GM20431 (cell line): Measurements from ENCODE around the gene CGNL1.

ENCODE experiments used
- in situ Hi-C: fragments of 300-500 bp; cut with MseI, MboI; formaldehyde crosslinking; loops from one replicate; pipeline ENCODE4 v1.15.0; 2020; ENCODE audit warnings: low sequenced_read_pairs; ENCODE audit not compliant: unreplicated experiment

The CGNL1 gene

GRCh38 chr15:57557267-57557666, 181.0 kb downstream of the CGNL1 start:
- in situ Hi-C loops = no loop called here

GRCh38 chr15:57557810-57558209, 181.5 kb downstream of the CGNL1 start:
- in situ Hi-C loops = no loop called here

- in situ Hi-C loops = no loop called here
Measured at GRCh38 chr15:57559875-57560274, 183.6 kb downstream of the CGNL1 start.

GRCh38 chr15:57561041-57561711, 184.9 kb downstream of the CGNL1 start:
- in situ Hi-C loops = no loop called here

- in situ Hi-C loops = no loop called here
Measured at GRCh38 chr15:57562196-57562769, 186.0 kb downstream of the CGNL1 start.

GRCh38 chr15:57563416-57563815, 187.1 kb downstream of the CGNL1 start:
- in situ Hi-C loops = no loop called here

- in situ Hi-C loops = no loop called here
Measured at GRCh38 chr15:57565311-57565710, 189.0 kb downstream of the CGNL1 start.

GRCh38 chr15:57566834-57567233, 190.5 kb downstream of the CGNL1 start:
- in situ Hi-C loops = no loop called here

- in situ Hi-C loops = no loop called here
Measured at GRCh38 chr15:57567891-57568290, 191.6 kb downstream of the CGNL1 start.

GRCh38 chr15:57568299-57568698, 192.0 kb downstream of the CGNL1 start:
- in situ Hi-C loops = no loop called here

- in situ Hi-C loops = no loop called here
Measured at GRCh38 chr15:57570340-57570739, 194.0 kb downstream of the CGNL1 start.

- in situ Hi-C loops = no loop called here
Measured at GRCh38 chr15:57570994-57571393, 194.7 kb downstream of the CGNL1 start.

GRCh38 chr15:57571725-57572124, 195.4 kb downstream of the CGNL1 start:
- in situ Hi-C loops = no loop called here

- in situ Hi-C loops = no loop called here
Measured at GRCh38 chr15:57572468-57572867, 196.2 kb downstream of the CGNL1 start.

GRCh38 chr15:57573151-57573550, 196.8 kb downstream of the CGNL1 start:
- in situ Hi-C loops = no loop called here

- in situ Hi-C loops = no loop called here
Measured at GRCh38 chr15:57575363-57575762, 199.1 kb downstream of the CGNL1 start.

GRCh38 chr15:57578288-57578900, 202.1 kb downstream of the CGNL1 start:
- in situ Hi-C loops = no loop called here

- in situ Hi-C loops = no loop called here
Measured at GRCh38 chr15:57580428-57580827, 204.1 kb downstream of the CGNL1 start.

GRCh38 chr15:57580866-57581265, 204.6 kb downstream of the CGNL1 start:
- in situ Hi-C loops = no loop called here

- in situ Hi-C loops = no loop called here
Measured at GRCh38 chr15:57582090-57582489, 205.8 kb downstream of the CGNL1 start.

GRCh38 chr15:57583282-57583681, 207.0 kb downstream of the CGNL1 start:
- in situ Hi-C loops = no loop called here

- in situ Hi-C loops = no loop called here
Measured at GRCh38 chr15:57583720-57584119, 207.4 kb downstream of the CGNL1 start.
